GM12873 (cell line): Measurements from ENCODE around the gene SEMA5B.

Source experiments
- TF ChIP-seq, protein P1 (sequence below): IDR thresholded peaks from 2 replicates; pipeline ENCODE4 v1.5.1; 2012; ENCODE audit warnings: low read depth, mild to moderate bottlenecking, moderate library complexity, low read length, control low read depth; ENCODE audit not compliant: insufficient read depth; ENCODE audit errors: missing control alignments

The SEMA5B gene

GRCh38 chr3:123013876-123014275 lies 13.7 kb downstream of the SEMA5B start:
- TF ChIP-seq, protein P1, sequence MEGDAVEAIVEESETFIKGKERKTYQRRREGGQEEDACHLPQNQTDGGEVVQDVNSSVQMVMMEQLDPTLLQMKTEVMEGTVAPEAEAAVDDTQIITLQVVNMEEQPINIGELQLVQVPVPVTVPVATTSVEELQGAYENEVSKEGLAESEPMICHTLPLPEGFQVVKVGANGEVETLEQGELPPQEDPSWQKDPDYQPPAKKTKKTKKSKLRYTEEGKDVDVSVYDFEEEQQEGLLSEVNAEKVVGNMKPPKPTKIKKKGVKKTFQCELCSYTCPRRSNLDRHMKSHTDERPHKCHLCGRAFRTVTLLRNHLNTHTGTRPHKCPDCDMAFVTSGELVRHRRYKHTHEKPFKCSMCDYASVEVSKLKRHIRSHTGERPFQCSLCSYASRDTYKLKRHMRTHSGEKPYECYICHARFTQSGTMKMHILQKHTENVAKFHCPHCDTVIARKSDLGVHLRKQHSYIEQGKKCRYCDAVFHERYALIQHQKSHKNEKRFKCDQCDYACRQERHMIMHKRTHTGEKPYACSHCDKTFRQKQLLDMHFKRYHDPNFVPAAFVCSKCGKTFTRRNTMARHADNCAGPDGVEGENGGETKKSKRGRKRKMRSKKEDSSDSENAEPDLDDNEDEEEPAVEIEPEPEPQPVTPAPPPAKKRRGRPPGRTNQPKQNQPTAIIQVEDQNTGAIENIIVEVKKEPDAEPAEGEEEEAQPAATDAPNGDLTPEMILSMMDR, result no peak

GRCh38 chr3:123012652-123013051 lies 14.9 kb downstream of the SEMA5B start:
- TF ChIP-seq, protein P1, result no peak

- TF ChIP-seq, protein P1, result no peak
These were observed 16.1 kb downstream of the SEMA5B start for GRCh38 chr3:123011447-123011846.

- TF ChIP-seq, protein P1, result no peak
These were observed 18.7 kb downstream of the SEMA5B start for GRCh38 chr3:123008840-123009239.

GRCh38 chr3:123006609-123007008 lies 21.0 kb downstream of the SEMA5B start:
- TF ChIP-seq, protein P1, result no peak

DNA sequence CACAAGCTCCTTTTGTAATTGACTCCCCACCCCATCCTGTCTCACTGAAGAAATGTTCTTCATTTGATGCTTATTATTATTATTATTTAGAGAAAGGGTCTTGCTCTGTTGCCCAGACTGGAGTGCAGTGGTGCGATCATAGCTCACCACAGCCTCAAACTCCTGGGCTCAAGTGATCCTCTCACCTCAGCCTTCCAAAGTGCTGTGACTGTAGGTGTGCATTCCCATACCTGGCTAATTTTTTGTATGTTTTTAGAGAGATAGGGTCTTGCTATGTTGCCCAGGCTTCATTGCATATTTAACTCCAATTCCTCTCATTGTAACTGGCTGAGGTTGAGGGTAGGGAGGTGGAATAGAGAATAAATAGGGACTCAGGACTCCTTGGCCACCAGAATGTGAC lies 22.3 kb downstream of the SEMA5B start:
- TF ChIP-seq, protein P1, result no peak

DNA sequence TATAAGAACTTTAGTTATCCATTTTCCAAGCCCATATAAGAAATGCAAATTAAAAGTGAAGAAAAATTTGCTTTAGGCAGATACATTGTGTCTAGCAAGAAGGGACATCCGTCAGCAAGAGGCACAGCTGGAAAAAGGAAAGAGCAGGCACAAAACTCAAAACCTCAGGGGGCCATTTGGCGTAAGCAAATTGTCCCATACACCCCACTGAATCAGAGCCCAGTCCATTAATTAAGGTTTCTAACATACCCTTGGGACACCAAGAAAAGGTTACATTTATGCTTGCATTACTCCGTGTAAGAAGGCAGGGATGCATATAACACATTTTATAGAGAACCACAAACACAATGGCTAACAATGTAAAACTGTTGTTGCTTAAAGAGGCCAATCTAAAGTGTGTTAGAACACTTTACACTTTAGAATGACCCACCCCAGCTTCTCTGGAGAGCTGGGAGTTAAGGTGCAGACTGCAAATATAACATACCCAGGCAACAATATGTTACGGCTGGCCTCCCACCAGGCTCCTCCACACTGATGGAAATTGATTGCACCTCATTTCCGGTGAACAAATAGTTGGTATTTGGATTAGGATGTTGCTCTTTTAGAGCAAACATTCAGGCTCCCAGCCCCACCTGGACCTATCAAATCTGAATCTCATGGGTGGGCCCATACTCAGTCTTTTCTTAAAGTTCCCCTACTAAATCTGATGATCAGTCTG lies 23.2 kb downstream of the SEMA5B start:
- TF ChIP-seq, protein P1, result no peak
